NOMO-1 (cell line): ENCODE results near the gene MISP3.
A peak's percentile ranks its signal among the peaks of the same experiment; 100 is the strongest.
"Not testable (repeated sequence)": the region's sequence is repeated elsewhere in the genome, so short reads cannot be mapped to it uniquely, and the experiment has no call there.

Experiments used
- DNase-seq, 2 experiments: peaks; one replicate each; lab custom pipeline; 2025; ENCODE audit not compliant: unreplicated experiment in 2 of 2; lab: John Stamatoyannopoulos, UW

MISP3 gene

DNA sequence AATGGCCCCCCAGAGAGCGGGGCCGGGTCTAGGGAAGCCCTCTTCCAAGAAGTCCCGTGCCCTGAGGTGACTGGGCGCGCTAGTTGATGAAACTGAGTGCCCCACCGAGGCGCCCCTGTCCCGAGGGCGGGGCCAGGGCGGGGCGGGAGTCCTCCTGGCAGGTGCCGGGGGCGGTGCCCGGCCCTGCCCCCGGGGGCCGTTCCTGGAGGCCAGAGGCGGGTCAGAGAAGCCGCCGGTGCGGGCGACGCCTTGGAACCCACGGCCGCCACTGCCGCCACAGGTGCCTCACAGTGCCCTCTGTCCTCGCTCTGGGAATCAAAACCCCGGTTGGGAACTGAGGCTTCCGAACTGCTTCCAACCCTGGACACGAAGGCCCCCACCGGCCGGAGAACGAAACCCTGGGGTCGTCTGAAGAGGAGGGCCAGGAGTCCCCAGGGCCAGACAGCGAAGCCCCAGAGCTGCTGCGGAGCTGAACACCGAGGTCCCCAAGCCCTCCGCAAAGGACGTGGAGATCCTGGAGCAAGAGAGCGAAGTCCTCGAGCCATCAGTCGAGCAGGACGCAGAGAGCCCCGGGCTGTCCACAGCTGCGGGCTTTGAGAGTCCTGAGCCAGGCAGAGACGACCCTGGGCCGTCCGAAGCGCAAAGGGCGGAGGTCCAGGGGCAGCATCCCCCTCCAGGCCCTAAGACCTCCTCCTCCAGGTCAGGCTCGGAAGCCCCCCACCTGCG lies at the start of gene MISP3:
TSS of gene MISP3 (plus strand) at position 252 of the 726 bp plus-strand sequence. CDS start 524 bp downstream, outside the sequence.
- peak; percentile 5 to 18 for DNase-seq

DNA sequence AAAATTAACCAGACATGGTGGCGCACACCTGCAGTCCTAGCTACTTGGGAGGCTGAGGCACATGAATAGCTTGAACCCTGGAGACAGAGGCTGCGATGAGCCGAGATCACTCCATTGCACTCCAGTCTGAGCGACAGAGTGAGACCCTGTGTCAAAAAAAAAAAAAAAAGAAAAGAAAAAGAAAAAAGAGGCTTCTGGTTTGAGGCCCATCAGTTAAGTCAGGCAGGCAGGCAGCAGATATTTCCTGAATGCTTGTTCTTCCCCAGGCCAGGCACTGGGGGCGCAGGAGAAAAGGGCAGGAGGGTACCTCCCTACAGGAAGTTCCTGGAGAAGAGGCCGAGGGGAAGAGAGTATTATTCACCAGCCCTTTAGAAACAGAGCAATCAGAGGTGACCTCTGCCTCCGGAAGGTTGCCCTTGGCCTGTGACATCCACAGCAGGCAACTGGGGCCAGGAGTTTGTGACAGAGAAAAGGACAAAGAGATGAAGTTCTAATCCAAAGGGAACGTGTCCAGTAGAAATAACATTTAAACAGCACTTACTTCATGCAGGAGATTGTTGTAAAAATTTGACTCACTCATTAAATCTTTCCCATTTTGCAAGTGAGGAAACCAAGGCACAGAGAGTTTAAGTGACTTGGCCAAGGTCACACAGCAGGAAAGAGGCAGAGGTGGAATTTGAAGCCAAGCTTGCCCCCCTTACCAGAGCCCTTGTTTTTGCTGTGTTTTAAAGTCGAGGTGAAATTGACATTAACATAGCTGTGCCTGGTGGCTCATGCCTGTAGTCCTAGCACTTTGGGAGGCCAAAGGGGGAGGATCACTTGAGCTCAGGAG lies 49.0 kb upstream of the MISP3 start:
- DNase-seq, result peak; percentile 61 to 75

DNA sequence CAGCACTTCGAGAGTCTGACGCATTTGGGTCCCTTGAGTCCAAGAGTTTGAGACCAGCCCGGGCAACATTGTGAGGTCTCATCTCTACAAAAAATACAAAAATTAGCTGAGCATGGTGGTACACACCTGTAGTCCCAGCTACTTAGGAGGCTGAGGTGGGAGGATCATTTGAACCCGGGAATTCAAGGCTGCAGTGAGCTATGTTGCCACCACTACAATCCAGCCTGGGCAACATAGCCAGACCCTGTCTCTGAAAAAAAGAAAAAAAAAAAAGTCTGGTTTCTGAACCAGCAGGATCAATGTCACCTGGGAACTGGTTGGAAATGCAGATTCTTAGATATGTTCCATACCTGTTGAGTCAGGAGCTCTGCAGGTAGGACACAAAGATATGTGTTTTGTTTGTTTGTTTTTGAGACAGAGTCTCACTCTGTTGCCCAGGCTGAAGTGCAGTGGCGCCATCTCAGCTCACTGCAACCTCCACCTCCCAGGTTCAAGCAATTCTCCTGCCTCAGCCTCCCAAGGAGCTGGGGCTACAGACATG lies 45.9 kb upstream of the MISP3 start:
- not testable (repeated sequence) for DNase-seq

DNA sequence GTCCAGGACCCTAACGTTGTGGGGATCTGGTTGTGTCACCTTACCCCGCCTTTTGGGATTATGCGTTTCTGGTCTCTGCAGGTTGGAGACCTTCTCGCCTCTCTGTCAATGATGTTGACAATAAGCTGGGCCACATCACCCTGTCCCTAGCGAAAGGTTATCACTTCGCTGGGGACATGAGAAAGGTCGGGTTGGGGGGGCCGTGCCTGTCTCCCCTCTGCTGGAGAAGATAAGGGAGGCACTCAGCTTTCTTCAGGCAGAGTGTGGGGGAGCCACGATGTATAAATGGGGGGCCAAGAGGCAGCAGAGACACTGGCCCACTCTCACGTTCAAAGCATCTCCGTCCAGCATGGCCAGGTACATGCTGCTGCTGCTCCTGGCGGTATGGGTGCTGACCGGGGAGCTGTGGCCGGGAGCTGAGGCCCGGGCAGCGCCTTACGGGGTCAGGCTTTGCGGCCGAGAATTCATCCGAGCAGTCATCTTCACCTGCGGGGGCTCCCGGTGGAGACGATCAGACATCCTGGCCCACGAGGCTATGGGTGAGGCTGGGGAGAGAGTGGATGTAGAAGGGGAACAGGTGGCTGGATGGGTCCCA lies 44.6 kb upstream of the MISP3 start, which contains the start of gene RLN3:
TSS of gene RLN3 (plus strand) at position 293 of the 595 bp plus-strand sequence. CDS start at position 350, 57 bp downstream.
- no peak for DNase-seq

DNA sequence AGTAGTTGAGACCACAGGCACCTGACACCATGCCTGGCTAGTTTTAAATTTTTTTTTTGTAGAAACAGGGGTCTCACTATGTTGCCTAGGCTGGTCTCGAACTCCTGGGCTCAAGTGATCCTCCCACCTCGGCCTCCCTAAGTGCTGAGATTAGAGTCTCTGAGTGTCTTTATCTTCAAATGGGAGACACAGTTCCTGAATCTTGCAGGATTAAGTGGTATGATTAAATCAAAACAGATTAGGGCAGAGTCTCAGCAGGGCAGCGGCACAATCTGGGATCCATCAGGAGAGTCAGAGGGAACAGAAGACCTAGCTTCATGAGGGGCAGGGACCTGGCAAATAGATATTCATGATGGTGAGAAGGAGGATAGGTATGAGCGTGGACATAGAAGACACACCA lies 43.7 kb upstream of the MISP3 start:
- DNase-seq, result no peak

DNA sequence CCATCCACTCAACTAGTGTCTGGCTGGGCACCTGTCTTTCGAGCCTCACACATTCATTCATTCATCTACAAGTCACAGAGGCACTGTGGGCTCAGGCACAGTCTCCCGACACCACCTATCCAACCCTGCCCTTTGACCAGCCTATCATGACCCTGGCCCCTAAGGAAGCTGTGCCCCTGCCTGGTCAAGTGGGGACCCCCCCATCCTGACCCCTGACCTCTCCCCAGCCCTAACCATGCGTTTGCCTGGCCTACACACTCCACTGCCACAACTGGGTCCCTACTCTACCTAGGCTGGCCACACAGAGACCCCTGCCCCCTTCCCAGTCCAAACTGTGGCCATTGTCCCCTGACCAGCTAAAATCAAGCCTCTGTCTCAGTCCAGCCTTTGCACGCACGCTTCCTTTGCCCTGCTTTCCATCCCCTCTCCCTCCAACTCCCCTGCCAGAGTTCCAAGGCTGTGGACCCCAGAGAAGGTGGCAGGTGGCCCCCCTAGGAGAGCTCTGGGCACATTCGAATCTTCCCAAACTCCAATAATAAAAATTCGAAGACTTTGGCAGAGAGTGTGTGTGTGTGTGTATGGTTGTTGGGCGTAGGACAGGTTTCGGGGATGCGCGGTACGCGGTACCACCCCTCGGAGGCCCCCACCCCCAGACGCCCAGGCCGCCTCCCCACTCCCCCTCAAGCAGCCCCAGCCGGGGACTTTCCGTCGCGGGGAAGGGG lies 41.4 kb upstream of the MISP3 start:
- DNase-seq, result no peak

DNA sequence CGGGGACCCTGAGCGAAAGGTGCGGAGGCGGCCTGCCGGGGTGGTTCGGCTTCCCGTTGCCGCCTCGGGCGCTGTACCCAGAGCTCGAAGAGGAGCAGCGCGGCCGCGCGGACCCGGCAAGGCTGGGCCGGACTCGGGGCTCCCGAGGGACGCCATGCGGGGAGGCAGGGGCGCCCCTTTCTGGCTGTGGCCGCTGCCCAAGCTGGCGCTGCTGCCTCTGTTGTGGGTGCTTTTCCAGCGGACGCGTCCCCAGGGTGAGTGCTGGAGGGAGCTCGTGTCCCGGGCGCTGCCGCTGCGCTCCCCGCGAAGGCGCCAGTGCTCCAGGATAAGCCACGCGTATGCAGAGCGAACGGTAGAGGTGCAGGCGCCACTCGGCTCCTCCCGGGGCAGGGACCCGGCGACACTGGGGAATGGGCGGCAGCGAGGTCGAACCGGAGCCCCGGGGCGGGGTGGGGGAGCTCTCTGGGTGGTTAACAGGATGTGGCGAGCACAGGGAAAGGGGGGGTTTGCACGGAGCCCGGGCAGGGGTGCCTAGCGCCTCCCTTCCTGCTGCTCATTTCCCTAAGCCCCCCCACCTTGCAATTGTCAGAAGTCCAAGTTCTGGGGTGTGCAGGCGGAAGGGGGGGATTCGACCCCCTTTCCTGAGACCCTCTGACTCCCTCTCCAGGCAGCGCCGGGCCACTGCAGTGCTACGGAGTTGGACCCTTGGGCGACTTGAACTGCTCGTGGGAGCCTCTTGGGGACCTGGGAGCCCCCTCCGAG lies 40.7 kb upstream of the MISP3 start, which contains the start of gene IL27RA:
TSS of gene IL27RA (plus strand) at position 44 of the 762 bp plus-strand sequence. CDS start at position 155, 111 bp downstream.
- peak; percentile 54 to 74 for DNase-seq

DNA sequence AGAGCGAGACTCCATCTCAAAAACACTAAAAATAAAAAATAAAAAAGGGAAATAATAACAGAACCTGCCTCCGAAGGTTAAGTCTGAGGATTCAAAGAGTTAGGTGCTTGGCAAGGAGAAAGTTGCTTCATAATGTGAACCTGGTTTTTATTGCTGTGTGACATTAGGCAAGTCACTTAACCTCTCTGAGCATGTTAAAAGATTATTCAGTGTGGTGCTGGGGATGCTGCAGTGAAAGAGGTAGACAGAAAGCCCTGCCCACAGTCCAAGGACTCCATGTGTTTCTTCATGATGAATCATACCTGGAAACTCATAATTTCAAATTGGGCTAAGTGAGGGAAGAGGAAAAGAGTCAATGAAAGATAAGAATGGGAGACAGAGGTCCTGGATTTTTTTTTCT lies 38.6 kb upstream of the MISP3 start:
- DNase-seq, result no peak

DNA sequence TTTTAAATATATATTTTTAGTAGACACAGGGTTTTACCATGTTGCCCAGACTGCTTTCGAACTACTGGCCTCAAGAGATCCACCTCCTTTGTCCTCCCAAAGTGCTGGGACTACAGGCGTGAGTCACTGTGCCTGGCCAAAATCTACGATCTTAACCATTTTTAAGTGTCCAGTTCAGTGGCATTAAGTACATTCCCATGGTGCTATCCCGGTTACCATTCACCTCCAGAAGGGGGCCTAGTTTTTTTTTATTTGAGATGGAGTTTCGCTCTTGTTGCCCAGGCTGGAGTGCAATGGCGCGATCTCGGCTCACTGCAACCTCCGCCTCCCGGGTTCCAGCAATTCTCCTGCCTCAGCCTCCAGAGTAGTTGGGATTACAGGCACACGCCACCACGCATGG lies 37.4 kb upstream of the MISP3 start:
- not testable (repeated sequence) for DNase-seq

DNA sequence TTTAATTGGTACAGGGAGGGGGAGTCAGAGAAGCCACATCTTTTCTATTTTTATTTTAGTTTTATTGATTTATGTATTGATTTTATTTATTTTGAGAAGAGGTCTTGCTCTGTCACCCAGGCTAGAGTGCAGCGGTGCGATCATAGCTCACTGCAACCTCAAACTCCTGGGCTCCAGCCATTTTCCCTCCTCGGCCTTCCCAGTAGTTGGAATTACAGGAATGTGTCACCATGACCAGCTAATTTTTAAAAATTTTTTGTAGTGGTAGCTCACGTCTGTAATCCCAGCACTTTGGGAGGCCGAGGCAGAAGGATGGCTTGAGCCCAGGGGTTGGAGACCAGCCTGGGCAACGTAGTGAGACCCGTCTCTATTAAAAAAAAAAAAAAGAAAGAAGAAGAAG lies 36.9 kb upstream of the MISP3 start:
- DNase-seq, result no peak

DNA sequence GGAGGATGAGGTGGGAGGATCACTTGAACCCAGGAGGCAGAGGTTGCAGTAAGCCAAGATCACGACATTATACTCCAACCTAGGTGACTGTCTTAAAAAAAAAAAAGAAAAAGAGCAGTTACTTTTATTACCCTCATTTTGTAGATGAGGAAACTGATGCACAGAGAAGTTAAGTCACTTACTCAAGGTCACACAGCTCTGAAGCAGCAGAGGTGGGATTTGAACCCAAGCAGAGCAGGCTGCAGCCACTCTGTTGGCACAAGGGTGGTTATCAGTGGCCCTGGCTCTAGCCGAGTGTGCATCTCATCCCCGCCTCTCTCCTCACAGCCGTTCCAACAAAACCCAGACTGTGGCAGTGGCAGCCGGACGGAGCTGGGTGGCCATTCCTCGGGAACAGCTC lies 33.4 kb upstream of the MISP3 start:
- no peak for DNase-seq

DNA sequence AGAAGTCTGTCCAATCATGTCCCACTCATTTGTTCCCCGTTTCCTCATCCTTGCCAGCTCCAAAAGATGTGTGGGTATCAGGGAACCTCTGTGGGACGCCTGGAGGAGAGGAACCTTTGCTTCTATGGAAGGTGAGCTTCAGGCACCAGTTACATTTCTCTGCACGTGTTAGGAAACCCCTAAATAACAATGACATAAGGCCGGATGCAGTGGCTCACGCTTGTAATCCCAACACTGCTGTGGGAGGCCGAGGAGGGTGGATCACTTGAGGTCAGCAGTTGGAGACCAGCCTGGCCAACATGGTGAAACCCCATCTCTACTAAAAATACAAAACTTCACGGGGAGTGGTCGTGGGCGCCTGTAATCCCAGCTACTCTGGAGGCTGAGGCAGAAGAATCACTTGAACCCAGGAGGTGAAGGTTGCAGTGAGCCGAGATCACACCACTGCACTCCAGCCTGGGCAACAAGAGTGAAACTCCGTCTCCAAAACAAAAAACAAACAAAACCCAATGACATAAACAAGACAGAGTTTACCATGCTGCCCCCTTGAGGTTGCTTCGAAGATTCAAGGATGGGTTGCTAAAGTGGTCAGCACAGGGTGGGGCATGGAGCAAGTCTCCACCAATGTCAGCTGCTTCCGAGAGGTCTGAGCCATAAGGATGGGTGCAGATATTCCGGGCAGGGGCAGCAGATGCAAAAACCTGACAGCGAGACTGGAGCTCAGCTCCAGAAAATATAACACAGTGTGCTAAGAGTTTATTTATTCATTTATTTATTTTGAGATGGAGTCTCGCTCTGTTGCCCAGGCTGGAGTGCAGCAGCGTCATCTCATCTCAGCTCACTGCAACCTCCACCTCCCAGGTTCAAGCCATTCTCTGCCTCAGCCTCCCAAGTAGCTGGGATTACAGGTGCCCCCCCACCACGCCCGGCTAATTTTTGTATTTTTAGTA lies 29.7 kb upstream of the MISP3 start:
- DNase-seq, result peak in 1 of 2 experiments; percentile 37

DNA sequence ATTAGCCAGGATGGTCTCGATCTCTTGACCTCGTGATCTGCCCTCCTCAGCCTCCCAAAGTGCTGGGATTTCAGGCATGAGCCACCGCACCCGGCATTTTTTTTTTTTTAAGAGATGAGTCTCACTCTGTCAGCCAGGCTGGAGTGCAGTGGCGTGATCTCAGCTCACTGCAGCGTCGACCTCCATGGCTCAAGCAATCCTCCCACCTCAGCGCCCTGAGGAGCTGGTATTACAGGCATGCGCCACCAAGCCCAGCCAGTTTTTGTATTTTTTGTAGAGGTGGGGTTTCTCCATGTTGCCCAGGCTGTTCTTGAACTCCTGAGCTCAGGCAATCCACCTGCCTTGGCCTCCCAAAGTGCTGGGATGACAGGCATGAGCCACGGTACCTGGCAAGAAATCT lies 24.7 kb upstream of the MISP3 start:
- not testable (repeated sequence) for DNase-seq

DNA sequence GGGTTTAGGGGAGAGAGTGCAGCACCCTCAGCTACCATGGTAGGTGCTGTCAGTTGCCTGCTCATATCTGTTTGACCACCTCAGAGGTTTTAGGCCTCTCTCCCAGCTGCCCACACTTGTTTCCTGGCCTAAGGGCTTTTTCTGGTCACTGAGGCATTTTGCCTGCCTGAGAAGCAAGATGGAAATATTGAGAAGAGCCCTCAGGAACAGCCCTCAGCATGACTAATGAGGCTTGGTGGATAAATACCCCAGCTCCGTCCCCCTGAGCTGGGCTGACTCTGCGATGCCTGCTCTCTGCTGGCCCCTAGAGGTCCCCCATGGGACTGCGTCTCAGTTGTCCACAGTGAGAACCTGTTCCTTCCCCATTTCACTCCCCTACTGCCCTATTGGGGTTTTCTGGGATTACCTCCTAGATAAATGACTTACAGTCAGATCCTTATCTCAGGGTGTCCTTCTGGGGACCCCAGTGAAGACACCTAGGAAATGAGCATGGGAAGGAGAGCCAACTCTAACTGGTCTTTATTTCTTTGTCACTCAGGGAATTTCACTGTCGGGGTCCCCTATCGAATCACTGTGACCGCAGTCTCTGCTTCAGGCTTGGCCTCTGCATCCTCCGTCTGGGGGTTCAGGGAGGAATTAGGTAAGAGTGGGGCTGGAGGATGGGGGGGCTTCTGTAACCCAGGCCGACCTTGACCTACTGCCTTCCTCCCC lies 24.0 kb upstream of the MISP3 start:
- DNase-seq, result peak; percentile 20 to 64

DNA sequence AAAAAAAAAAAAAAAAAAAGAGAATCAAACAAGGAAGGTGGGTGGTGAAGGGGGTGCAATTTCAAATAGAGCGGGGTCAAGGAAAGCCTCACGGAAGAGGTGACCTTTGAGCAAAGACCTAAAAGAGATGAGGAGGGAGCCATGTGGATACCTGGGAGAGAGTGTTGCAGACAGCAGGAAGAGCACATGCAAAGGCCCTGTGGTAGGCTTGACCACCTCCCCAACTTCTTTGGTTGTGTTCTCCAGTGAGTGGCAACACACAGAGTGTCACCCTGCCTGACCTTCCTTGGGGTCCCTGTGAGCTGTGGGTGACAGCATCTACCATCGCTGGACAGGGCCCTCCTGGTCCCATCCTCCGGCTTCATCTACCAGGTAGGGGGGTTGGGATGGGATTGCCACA lies 22.1 kb upstream of the MISP3 start:
- DNase-seq, result no peak

DNA sequence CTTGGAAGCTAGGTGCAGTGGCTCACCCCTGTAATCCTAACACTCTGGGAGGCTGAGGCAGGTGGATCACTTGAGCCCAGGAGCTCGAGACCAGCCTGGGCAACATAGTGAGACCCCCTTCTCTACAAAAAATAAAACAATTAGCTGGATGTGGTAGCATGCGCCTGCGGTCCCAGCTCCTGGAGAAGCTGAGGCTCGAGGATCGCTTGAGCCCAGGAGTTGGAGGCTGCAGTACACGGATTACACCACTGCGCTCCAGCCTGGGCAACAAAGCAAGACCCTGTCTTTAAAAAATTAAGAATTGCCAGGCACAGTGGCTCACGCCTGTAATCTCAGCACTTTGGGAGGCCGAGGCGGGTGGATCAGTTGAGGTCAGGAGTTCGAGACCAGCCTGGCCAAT lies 21.6 kb upstream of the MISP3 start:
- DNase-seq, result not testable (repeated sequence)

DNA sequence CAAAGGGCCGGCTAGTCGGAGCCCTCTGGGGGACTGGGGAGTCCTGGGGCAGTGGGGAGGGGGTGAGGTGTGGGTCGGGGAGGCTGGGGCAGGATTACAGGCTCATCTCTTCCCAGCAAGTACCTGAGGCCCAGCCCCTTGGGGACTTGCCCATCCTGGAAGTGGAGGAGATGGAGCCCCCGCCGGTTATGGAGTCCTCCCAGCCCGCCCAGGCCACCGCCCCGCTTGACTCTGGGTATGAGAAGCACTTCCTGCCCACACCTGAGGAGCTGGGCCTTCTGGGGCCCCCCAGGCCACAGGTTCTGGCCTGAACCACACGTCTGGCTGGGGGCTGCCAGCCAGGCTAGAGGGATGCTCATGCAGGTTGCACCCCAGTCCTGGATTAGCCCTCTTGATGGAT lies 20.6 kb upstream of the MISP3 start:
- no peak for DNase-seq

DNA sequence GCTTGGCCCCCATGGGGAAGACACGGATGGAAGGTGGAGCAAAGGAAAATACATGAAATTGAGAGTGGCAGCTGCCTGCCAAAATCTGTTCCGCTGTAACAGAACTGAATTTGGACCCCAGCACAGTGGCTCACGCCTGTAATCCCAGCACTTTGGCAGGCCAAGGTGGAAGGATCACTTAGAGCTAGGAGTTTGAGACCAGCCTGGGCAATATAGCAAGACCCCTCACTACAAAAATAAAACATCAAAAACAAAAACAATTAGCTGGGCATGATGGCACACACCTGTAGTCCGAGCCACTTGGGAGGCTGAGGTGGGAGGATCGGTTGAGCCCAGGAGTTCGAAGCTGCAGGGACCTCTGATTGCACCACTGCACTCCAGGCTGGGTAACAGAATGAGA lies 20.1 kb upstream of the MISP3 start:
- DNase-seq, result no peak
